GM18502 (cell line): Measurements from ENCODE around the gene GRIN2A.

Experiments used
- ATAC-seq: cut with Tn5 transposase; IDR thresholded peaks from one replicate; pipeline ENCODE4 v1.9.1; 2021; ENCODE audit warnings: mild to moderate bottlenecking; ENCODE audit not compliant: unreplicated experiment, poor library complexity

The GRIN2A gene

DNA sequence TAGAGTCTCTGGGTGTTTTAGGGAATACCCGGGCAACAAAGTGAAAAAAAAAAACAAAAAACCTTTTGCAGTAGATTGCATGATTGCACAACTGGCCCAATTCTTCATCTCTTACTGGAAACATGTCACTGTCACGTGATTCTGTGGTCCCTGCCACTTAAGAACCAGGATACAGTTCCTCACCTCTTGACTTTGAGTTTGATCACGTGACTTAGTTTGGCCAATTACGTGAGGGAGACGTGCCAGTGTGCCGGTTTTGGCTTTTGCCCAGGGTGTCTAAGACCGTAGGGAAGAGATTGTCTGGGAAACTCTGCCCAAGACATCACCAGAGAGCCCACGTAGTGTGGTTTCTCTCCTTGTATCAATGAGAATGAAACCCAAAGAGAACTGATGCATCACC is 88.7 kb downstream of the GRIN2A start:
- no peak for ATAC-seq

DNA sequence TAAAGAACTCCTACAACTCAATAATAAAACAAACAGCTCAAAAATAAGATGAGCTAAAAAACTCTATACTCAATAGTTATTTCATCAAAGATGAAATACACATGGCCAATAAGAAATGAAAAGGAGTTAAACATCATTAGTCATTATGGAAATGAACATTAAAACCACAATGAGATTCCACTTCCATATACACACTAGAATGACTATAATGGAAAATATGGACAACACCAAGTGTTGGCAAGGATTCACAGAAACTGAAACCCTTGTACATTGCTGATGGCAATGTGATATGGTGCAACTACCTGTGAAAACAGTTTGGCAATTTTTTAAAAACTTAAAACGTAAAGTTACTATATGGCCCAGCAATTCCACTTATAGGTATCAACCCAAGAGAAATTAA is 91.4 kb downstream of the GRIN2A start:
- ATAC-seq = no peak

- no peak for ATAC-seq
Observed at GRCh38 chr16:10088380-10088793, 93.8 kb downstream of the GRIN2A start.

- no peak for ATAC-seq
Observed at GRCh38 chr16:10087151-10087550, 95.1 kb downstream of the GRIN2A start.

GRCh38 chr16:10086620-10087019 is 95.6 kb downstream of the GRIN2A start:
- no peak for ATAC-seq

- no peak for ATAC-seq
Observed at GRCh38 chr16:10085078-10085798, 97.0 kb downstream of the GRIN2A start.

- ATAC-seq = no peak
Observed at GRCh38 chr16:10083301-10083700, 98.9 kb downstream of the GRIN2A start.

DNA sequence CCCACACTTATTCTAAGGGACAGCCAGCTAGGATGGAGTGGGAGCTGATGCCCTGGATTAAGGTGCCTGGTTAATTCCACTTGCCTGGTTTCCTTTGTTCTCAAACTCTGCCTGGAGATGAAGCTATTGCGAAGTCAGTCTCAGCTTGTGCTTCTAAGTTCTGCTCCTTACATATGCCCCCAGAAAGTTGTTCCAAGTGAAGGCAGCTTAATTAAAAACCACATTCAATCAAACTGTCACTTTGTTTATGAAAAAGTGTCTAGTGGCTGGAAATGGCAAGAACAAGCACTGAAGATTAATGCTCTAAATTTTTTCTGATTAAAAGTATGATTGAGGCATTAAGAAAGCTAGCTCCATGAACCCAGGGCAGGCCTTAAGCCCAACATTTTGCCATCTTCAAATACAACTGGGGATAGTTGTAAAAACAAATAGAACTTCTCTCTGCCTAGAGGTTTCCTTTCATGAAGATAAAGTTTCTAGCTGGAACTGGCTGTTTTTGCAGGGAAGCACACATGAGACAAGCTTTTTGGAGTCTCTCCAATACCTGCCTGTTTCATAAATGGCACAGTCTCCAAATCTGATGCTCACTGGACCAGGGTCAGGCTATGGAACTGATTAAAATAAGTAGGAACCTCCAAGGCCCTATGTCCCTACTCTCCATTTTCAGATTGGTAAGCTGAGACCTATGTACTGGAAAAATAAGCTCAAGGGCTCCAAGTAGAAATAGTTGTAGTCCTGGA is 100.9 kb downstream of the GRIN2A start:
- ATAC-seq = no peak

- no peak for ATAC-seq
Observed at GRCh38 chr16:10080051-10080772, 102.0 kb downstream of the GRIN2A start.

- no peak for ATAC-seq
Observed at GRCh38 chr16:10078541-10078949, 103.7 kb downstream of the GRIN2A start.

GRCh38 chr16:10077861-10078260 is 104.4 kb downstream of the GRIN2A start:
- no peak for ATAC-seq

DNA sequence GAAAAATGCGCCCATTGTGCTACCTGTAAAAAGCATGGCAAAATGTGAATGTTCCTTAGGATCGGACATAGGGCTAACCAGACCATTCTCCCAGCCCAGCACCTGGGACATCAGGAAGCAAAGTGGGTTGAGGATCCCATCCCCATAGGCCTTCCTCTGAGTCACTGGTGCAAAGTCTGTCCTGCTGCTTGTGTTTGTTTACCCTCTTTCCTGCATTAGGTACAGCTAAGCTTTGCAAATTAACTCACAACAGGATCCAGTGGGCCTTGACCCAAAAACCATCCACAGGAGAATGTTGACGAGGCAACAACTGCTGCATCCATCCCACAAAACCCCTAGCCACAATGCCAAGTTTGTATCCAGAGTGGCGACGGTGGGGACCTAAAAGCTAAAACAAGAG is 106.2 kb downstream of the GRIN2A start:
- no peak for ATAC-seq

DNA sequence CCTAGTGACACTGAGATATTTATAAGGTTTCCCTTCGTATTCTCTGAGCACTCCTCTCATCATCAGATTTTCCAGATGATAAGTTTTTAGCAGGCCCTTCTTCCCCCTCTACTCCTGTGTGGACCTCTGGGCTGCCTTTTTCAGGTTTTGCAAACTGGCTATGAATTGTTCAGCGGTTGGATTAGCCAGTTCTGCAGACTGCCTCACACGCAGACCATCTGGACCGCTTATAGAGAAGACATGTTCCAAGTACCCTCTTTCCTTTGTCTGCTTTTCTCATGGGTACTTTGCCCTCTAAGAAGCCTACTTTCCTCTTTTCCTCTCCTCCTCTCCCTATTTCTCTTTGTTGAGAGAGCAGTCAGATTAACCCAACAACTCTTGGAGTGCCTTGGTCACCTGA is 111.6 kb downstream of the GRIN2A start:
- no peak for ATAC-seq

DNA sequence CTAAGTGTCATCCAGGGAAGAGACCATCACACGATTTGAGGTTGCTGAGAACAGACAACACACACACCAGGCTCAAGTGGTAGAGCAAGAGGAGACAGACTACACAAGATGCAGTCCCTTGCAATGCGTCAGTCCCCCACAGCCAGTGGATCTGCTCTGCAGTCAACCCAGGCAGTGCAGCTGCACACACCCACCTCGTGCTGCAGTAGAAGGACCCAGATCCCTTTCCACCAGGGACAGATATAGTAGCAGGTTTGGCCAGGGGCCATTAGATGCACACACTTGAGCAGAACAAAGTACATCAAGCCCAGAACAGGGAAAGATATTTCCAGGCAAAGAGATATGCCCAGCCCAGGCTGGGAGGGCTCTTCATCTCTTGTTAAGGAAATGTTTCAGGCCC is 112.9 kb downstream of the GRIN2A start:
- no peak for ATAC-seq

DNA sequence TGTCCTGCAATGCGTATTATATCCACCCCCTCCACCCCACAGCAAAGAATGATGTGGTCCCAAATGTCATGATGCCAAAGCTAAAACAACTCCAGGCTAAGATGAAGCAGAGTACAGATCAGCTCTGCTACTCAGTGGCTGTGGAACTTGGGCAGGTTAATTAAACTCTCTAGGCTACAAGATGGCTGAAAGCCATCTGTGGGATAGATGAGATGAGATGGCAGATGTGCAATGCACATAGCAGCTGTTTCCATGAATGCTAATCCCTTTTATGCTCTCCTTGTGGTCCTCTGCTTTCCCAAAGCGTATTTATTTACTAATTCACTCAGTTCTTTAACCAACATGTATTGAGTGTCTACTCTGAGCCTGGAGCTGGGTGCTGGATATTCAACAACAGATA is 114.4 kb downstream of the GRIN2A start:
- ATAC-seq = no peak

DNA sequence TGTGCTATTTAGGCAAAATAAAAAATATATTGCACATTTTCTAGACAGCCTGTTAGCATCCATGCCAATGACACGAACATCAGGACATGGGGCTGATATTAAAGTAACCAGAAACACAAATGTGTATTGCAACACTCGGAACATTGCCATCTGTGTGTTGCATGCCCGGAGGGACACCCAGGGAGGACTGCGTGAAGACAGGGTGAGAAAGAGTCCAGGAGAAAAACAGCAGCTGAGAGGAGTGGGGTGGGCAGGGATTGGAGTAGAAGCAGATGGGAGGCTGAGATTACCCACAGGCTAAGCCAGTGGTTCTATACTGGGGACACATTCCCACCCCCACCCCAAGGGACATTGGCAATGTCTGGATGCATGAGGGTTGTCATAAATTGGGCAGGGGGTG is 114.8 kb downstream of the GRIN2A start:
- ATAC-seq = no peak

- no peak for ATAC-seq
Observed at GRCh38 chr16:10065019-10065418, 117.2 kb downstream of the GRIN2A start.

- ATAC-seq = no peak
Observed at GRCh38 chr16:10048850-10049249, 133.4 kb downstream of the GRIN2A start.

DNA sequence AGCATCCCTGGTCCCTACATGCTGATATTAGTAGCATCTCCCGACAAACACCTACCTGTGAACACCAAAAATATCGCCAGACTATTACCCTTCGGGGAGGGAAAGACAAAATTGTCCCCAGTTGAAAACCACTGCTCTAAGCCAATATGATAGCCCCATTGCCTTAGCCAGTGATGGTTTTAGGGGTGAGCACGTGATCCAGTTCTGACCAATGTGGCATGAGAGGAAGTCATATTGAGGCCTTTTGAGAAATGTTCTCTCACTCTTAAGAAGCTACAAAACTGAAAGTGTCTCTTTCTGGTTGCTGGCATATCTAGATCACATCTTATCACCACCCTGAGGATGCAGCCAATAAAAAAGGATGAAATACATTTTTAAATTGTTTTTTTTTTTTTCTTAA is 136.3 kb downstream of the GRIN2A start:
- no peak for ATAC-seq

- ATAC-seq = no peak
Observed at GRCh38 chr16:10045291-10045775, 136.9 kb downstream of the GRIN2A start.
